Gastroesophageal sphincter (tissue), 4 donors: ENCODE measurements around the gene DNAH11. TPM values are rescaled to one million over a fixed set of nuclear protein-coding genes. Genes with fewer than 3 reads are reported as not detected.

Experiments used
- ATAC-seq: fragments of 150-250 bp; one replicate; pipeline ENCODE4 v1.9.1; 2016; ENCODE audit warnings: mild to moderate bottlenecking, moderate library complexity
- H3K27ac ChIP-seq, 4 donors: fragments of 200-600 bp; sonication (generic) in 3 of 4; 1 replicate in 3 of 4; 2 replicates in 1 of 4; pipeline ENCODE4 v1.5.1; 2016 to 2019
- H3K27me3 ChIP-seq: fragments of 200-600 bp; sonication (generic); one replicate; pipeline ENCODE4 v1.5.1; 2019
- H3K36me3 ChIP-seq, 2 donors: fragments of 200-600 bp; sonication (generic); one replicate each; pipeline ENCODE4 v1.5.1; 2019; ENCODE audit warnings: control low read depth in 1 of 2
- H3K4me1 ChIP-seq, 3 donors: fragments of 200-600 bp; sonication (generic); 1 replicate in 2 of 3; 2 replicates in 1 of 3; pipeline ENCODE4 v1.5.1; 2016 to 2019; ENCODE audit warnings: control low read depth in 2 of 3
- H3K4me3 ChIP-seq, 2 donors: fragments of 200-600 bp; sonication (generic); one replicate each; pipeline ENCODE4 v1.5.1; 2019; ENCODE audit warnings: mild to moderate bottlenecking in 1 of 2, moderate library complexity in 1 of 2
- H3K9me3 ChIP-seq, 3 donors: fragments of 200-600 bp; sonication (generic); one replicate each; pipeline ENCODE4 v1.5.1; 2017 to 2019; ENCODE audit warnings: control low read depth in 2 of 3
- EP300 ChIP-seq: sonication (generic); formaldehyde crosslinking; IDR thresholded peaks from one replicate; pipeline ENCODE4 v1.6.1; 2017; ENCODE audit warnings: antibody characterized with exemption, mild to moderate bottlenecking
- POLR2A ChIP-seq, 2 donors: fragments of 450-650 bp; IDR thresholded peaks; one replicate each; pipeline ENCODE4 v1.6.1; 2017; ENCODE audit warnings: antibody characterized with exemption in 2 of 2, mild to moderate bottlenecking in 2 of 2, moderate library complexity in 1 of 2
- POLR2AphosphoS5 ChIP-seq: sonication (generic); formaldehyde crosslinking; IDR thresholded peaks from one replicate; pipeline ENCODE4 v1.6.1; 2017; ENCODE audit warnings: antibody characterized with exemption
- WGBS, 2 donors: methylation state at CpG; one replicate each; pipeline ENCODE4 v1.1.5; 2018; ENCODE audit warnings: low coverage in 1 of 2; 5-methylcytosine and 5-hydroxymethylcytosine counted together
- total RNA-seq, 4 donors: library from RNA; depleted of rRNA; stranded (reverse); fragments of >200 nt; gene quantifications; one replicate each; pipeline ENCODE4 v1.1.0, GENCODE V29; 2016
- TF ChIP-seq, protein P1 (sequence below), 4 experiments: fragments of 200-600 bp in 2 of 4; fragments of 450-650 bp in 2 of 4; sonication (generic) in 1 of 4; IDR thresholded peaks; one replicate each; pipeline ENCODE4 v1.5.1; 2017 to 2019; ENCODE audit warnings: antibody characterized with exemption in 4 of 4, mild to moderate bottlenecking in 2 of 4, moderate library complexity in 2 of 4

DNAH11 gene
- total RNA-seq, 4 donors from 2014 or later = 6.9 to 31.8 (median 10.4) TPM

DNA sequence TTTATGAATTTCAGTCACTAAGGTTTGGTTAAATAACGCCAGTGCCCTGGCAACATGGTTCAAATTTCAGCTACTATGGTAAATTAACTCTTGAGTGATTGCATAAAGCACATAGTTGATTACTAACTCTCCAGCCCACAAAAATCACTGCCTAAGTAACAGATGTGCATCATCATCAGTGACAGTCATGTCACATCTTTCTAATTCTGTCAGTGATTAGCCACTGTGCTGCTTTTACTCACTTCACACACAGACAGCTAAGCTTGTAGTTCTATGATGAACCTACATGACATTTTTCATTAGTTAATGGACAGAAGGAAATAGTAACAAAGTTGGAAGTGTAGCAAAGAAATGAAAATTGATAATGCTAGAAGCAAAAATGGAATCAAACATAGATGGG lies 108.9 kb downstream of the DNAH11 start:
- Histone ChIP-seq H3K9me3 (peaks cover 0 to 11% (median 0%) of the 10 kb centered on the region in 3 donors), H3K4me1 (no peaks in the 10 kb centered on the region), H3K4me3 (no peak overlapping the region), H3K27ac (no peak overlapping the region), H3K36me3 (peaks cover 0 to 6% of the 10 kb centered on the region in 2 donors), H3K27me3 (no peaks in the 10 kb centered on the region)
- TF ChIP-seq, protein P1, sequence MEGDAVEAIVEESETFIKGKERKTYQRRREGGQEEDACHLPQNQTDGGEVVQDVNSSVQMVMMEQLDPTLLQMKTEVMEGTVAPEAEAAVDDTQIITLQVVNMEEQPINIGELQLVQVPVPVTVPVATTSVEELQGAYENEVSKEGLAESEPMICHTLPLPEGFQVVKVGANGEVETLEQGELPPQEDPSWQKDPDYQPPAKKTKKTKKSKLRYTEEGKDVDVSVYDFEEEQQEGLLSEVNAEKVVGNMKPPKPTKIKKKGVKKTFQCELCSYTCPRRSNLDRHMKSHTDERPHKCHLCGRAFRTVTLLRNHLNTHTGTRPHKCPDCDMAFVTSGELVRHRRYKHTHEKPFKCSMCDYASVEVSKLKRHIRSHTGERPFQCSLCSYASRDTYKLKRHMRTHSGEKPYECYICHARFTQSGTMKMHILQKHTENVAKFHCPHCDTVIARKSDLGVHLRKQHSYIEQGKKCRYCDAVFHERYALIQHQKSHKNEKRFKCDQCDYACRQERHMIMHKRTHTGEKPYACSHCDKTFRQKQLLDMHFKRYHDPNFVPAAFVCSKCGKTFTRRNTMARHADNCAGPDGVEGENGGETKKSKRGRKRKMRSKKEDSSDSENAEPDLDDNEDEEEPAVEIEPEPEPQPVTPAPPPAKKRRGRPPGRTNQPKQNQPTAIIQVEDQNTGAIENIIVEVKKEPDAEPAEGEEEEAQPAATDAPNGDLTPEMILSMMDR (IDR thresholded peaks at IDR 0.05) = no peak
- TF ChIP-seq POLR2A (IDR thresholded peaks at IDR 0.05) = no peak
- no peak for TF ChIP-seq POLR2AphosphoS5
- TF ChIP-seq EP300 = no peak
- no peak for ATAC-seq
- WGBS, 2 donors = 53 to 56% methylated on average over 1 of the region's 1 CpG

DNA sequence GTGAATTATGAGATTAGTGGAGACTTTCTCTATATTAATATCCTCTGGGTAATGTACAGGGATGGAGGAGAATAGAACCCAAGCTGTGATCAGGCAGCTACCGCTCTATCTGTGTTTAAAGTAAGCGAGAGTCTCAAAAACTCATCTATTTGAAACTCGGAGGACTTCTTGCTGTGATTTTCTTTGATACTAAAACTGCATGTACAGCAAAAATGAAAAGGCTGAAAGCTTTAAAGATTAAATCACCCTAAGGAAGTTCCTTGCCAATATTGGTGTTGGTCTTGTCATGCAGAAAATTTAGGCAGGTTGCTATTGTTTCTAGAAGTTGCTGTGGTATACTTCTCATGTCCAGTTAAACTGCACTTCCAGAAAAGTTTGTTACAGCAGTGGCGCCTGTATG lies 110.8 kb downstream of the DNAH11 start:
- 86 to 97% methylated on average over 4 of the region's 4 CpGs for WGBS, 2 donors
- Histone ChIP-seq H3K9me3 (peaks cover 0 to 4% (median 0%) of the 10 kb centered on the region in 3 donors), H3K27me3 (no peaks in the 10 kb centered on the region), H3K4me3 (no peak overlapping the region), H3K27ac (no peak overlapping the region), H3K4me1 (no peaks in the 10 kb centered on the region), H3K36me3 (peaks cover 0 to 9% of the 10 kb centered on the region in 2 donors)
- TF ChIP-seq EP300 = no peak
- TF ChIP-seq POLR2AphosphoS5 = no peak
- TF ChIP-seq, protein P1 (IDR thresholded peaks at IDR 0.05) = no peak
- no peak for TF ChIP-seq POLR2A (IDR thresholded peaks at IDR 0.05)
- ATAC-seq = no peak

DNA sequence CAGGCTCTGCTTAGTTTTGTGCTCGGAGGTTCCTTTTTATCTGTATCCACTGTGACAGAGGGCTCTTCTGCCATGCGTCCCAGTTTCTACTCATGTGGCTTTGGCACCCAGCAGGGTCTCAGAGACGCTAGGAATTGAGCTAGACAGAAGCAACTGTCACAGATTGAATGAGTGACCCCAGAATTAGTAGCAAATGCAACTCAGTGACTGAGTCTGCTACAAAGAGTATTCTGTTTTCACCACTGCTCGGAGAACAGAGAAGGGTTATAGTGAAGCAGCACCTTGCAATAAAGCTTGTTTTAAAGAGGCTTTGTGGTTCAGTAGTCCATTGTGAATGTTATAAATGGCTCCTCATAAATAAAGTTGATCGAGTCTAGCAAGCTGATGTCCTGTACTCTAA lies 113.2 kb downstream of the DNAH11 start:
- 69 to 93% methylated on average over 2 to 4 of the region's 5 CpGs for WGBS, 2 donors

DNA sequence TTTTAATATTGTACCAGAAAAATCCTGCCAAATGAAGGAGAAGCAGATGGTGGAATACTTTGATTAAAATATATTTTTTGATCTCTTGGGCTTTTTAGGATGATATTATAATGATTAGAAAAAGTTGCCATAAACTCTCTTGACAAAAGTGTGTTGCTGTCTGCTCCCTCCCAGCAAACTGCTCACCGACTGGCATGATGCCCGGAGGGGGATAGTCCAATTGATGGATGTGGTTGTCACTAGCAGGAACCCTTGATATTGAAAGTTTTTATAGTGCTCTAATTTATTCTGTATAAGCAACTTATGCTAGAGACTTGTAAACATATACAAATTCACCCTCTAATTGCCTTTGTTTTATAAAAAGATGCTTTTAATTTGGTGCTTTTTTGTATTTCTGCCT lies 114.0 kb downstream of the DNAH11 start:
- Histone ChIP-seq H3K9me3 (peaks cover 0 to 12% (median 0%) of the 10 kb centered on the region in 3 donors), H3K4me1 (no peaks in the 10 kb centered on the region), H3K4me3 (no peak overlapping the region), H3K27ac (no peak overlapping the region), H3K36me3 (peaks cover 0 to 14% of the 10 kb centered on the region in 2 donors), H3K27me3 (no peaks in the 10 kb centered on the region)
- TF ChIP-seq POLR2AphosphoS5 (no peak), POLR2A (IDR thresholded peaks at IDR 0.05) (no peak), EP300 (no peak)
- TF ChIP-seq, protein P1 (IDR thresholded peaks at IDR 0.05) = no peak
- 33 to 55% methylated on average over 2 of the region's 2 CpGs for WGBS, 2 donors
- no peak for ATAC-seq

More for the DNA sequence above, 113.2 kb downstream of the DNAH11 start:
- Histone ChIP-seq H3K27me3 (no peaks in the 10 kb centered on the region), H3K27ac (no peak overlapping the region), H3K9me3 (peaks cover 0 to 5% (median 0%) of the 10 kb centered on the region in 3 donors), H3K4me3 (no peak overlapping the region), H3K36me3 (peaks cover 0 to 11% of the 10 kb centered on the region in 2 donors), H3K4me1 (no peaks in the 10 kb centered on the region)
- TF ChIP-seq POLR2AphosphoS5 = no peak
- ATAC-seq = no peak

DNA sequence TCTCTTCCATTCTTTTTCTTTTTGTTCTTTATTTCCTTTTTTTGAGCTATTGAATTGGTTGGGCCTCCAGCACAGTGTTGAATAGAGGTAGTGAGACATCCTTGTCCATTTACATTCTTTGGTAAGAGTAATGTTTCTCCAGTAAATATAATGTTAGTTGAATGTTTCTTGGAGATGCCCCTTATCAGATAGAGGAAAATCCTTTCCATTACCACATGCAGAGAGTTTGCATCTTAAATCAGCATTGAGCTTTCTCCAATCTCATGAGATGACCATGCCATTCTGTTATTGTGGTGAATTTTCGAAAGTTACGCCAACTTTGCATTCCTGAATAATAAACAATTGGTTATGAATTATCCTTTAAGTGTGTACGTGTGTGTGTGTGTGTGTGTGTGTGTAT lies 127.7 kb downstream of the DNAH11 start:
- H3K9me3 ChIP-seq = no peaks in the 10 kb centered on the region
- no peaks in the 10 kb centered on the region for H3K27me3 ChIP-seq
- no peak for ATAC-seq
- no peak for TF ChIP-seq POLR2AphosphoS5
- TF ChIP-seq EP300 = no peak
- TF ChIP-seq, protein P1 (IDR thresholded peaks at IDR 0.05) = no peak
- TF ChIP-seq POLR2A (IDR thresholded peaks at IDR 0.05) = no peak
- 47 to 77% methylated on average over 3 of the region's 3 CpGs for WGBS, 2 donors
- no peaks in the 10 kb centered on the region for H3K36me3 ChIP-seq
- H3K27ac ChIP-seq = no peak overlapping the region
- H3K4me1 ChIP-seq = no peaks in the 10 kb centered on the region
- no peak overlapping the region for H3K4me3 ChIP-seq
